Astrocyte (in vitro differentiated cells and primary cell): ENCODE data around the gene VASP. TPM values are rescaled to one million over a fixed set of nuclear protein-coding genes. Genes with fewer than 3 reads are reported as not detected.
A peak's percentile ranks its signal among the peaks of the same experiment; 100 is the strongest.

Experiments used
- DNase-seq: peaks from one replicate; pipeline ENCODE4 v3.0.0-alpha.2; 2010; ENCODE audit warnings: low read depth
- FAIRE-seq: peaks from 2 replicates; lab custom pipeline; 2011; peaks lifted over from hg19 to GRCh38; lab: Jason Lieb, UNC
- H2AFZ ChIP-seq: 2 replicates; pipeline ENCODE4 v1.6.0; 2012; ENCODE audit warnings: low read depth, low read length, inconsistent platforms
- H3K27ac ChIP-seq: 2 replicates; pipeline ENCODE4 v1.5.1; 2011; ENCODE audit warnings: low read depth, low read length, inconsistent platforms
- H3K27me3 ChIP-seq: 2 replicates; pipeline ENCODE4 v1.6.0; 2011; ENCODE audit warnings: low read length, inconsistent platforms; ENCODE audit not compliant: insufficient read depth
- H3K36me3 ChIP-seq: 2 replicates; pipeline ENCODE4 v1.5.1; 2011; ENCODE audit warnings: low read length, inconsistent platforms; ENCODE audit not compliant: insufficient read depth
- H3K4me1 ChIP-seq: 2 replicates; pipeline ENCODE4 v1.5.1; 2011; ENCODE audit warnings: low read length, inconsistent platforms; ENCODE audit not compliant: insufficient read depth
- H3K4me2 ChIP-seq: 2 replicates; pipeline ENCODE4 v1.6.0; 2012; ENCODE audit warnings: low read length, inconsistent platforms
- H3K4me3 ChIP-seq: 2 replicates; pipeline ENCODE4 v1.5.1; 2011; ENCODE audit warnings: low read depth, mild to moderate bottlenecking, low read length, inconsistent platforms; ENCODE audit not compliant: insufficient read depth
- H3K79me2 ChIP-seq: 2 replicates; pipeline ENCODE4 v1.6.0; 2012; ENCODE audit warnings: mild to moderate bottlenecking, low read length, inconsistent platforms; ENCODE audit not compliant: insufficient read depth
- H3K9ac ChIP-seq: 2 replicates; pipeline ENCODE4 v1.6.0; 2012; ENCODE audit warnings: mild to moderate bottlenecking, low read length, inconsistent platforms
- H3K9me3 ChIP-seq: 2 replicates; pipeline ENCODE4 v1.5.1; 2012; ENCODE audit warnings: low read depth, mild to moderate bottlenecking, low read length, inconsistent platforms; ENCODE audit not compliant: insufficient read depth
- H4K20me1 ChIP-seq: 2 replicates; pipeline ENCODE4 v1.6.0; 2012; ENCODE audit warnings: low read length, inconsistent platforms; ENCODE audit not compliant: insufficient read depth
- H3K27ac Mint-ChIP-seq: one replicate; pipeline ENCODE4 v1.8.0; 2021; ENCODE audit warnings: mild to moderate bottlenecking, mixed read lengths; ENCODE audit not compliant: unreplicated experiment
- H3K27me3 Mint-ChIP-seq: one replicate; pipeline ENCODE4 v1.8.0; 2021; ENCODE audit warnings: low read depth, mixed read lengths; ENCODE audit not compliant: unreplicated experiment
- H3K36me3 Mint-ChIP-seq: one replicate; pipeline ENCODE4 v1.8.0; 2021; ENCODE audit warnings: low read depth, mixed read lengths; ENCODE audit not compliant: unreplicated experiment
- H3K4me1 Mint-ChIP-seq: one replicate; pipeline ENCODE4 v1.8.0; 2021; ENCODE audit warnings: low read depth, mixed read lengths; ENCODE audit not compliant: unreplicated experiment
- H3K4me3 Mint-ChIP-seq: one replicate; pipeline ENCODE4 v1.8.0; 2021; ENCODE audit warnings: mild to moderate bottlenecking, moderate library complexity, mixed read lengths; ENCODE audit not compliant: unreplicated experiment
- H3K9me3 Mint-ChIP-seq: one replicate; pipeline ENCODE4 v1.8.0; 2021; ENCODE audit warnings: mild to moderate bottlenecking, mixed read lengths; ENCODE audit not compliant: unreplicated experiment
- CTCF ChIP-seq: IDR thresholded peaks from 2 replicates; pipeline ENCODE4 v1.5.1; 2011; ENCODE audit warnings: low read depth, mild to moderate bottlenecking, inconsistent platforms, low read length, moderate library complexity; ENCODE audit not compliant: insufficient read depth
- EZH2 ChIP-seq: IDR thresholded peaks from 2 replicates; pipeline ENCODE4 v1.6.1; 2012; ENCODE audit warnings: mild to moderate bottlenecking, low read length, inconsistent platforms; ENCODE audit not compliant: insufficient read depth
- total RNA-seq: library from RNA; stranded (reverse); gene quantifications from 2 replicates; pipeline ENCODE4 v1.2.1, GENCODE V29; 2021

Gene VASP
- total RNA-seq, 1 donor from 2014 or later: 222 TPM

GRCh38 chr19:45477713-45478453 is 29.4 kb upstream of the VASP start:
- Histone ChIP-seq H3K9me3 (no peaks in the 10 kb centered on the region), H3K9ac (peak overlapping the region; percentile 97), H3K4me2 (peak overlapping the region; percentile 92), H4K20me1 (no peaks in the 10 kb centered on the region), H3K27ac (peak overlapping the region; percentile 100), H3K27me3 (no peaks in the 10 kb centered on the region), H2AFZ (no peak overlapping the region), H3K4me3 (peak overlapping the region; percentile 83), H3K79me2 (no peaks in the 10 kb centered on the region), H3K4me1 (peaks cover 5% of the 10 kb centered on the region), H3K36me3 (no peaks in the 10 kb centered on the region)
- DNase-seq (no peak), FAIRE-seq (no peak)
- TF ChIP-seq CTCF (no peak), EZH2 (no peak)
- Mint-ChIP-seq H3K27ac (peak overlapping the region; percentile 98), H3K36me3 (peaks cover under 1% of the 10 kb centered on the region), H3K9me3 (no peaks in the 10 kb centered on the region), H3K4me1 (peaks cover 4% of the 10 kb centered on the region), H3K4me3 (peak overlapping the region; percentile 90), H3K27me3 (peaks cover 3% of the 10 kb centered on the region)

GRCh38 chr19:45478454-45479238 is 28.6 kb upstream of the VASP start:
- Histone ChIP-seq H3K27me3 (no peaks in the 10 kb centered on the region), H3K9ac (peak overlapping the region; percentile 97), H3K4me3 (peak overlapping the region; percentile 83), H3K4me2 (peak overlapping the region; percentile 92), H2AFZ (peak overlapping the region; percentile 75), H3K36me3 (no peaks in the 10 kb centered on the region), H4K20me1 (no peaks in the 10 kb centered on the region), H3K4me1 (peaks cover 5% of the 10 kb centered on the region), H3K9me3 (no peaks in the 10 kb centered on the region), H3K27ac (peak overlapping the region; percentile 100), H3K79me2 (no peaks in the 10 kb centered on the region)
- DNase-seq (peak; percentile 90), FAIRE-seq (peak; percentile 26)
- H3K4me1 Mint-ChIP-seq: peaks cover 4% of the 10 kb centered on the region
- H3K27me3 Mint-ChIP-seq: peaks cover 3% of the 10 kb centered on the region
- peak overlapping the region; percentile 98 for H3K27ac Mint-ChIP-seq
- H3K4me3 Mint-ChIP-seq: peak overlapping the region; percentile 90
- no peaks in the 10 kb centered on the region for H3K9me3 Mint-ChIP-seq
- TF ChIP-seq EZH2 (no peak), CTCF (peak; percentile 99)
- no peaks in the 10 kb centered on the region for H3K36me3 Mint-ChIP-seq
